ENCODE measurements around the gene AEBP2. TPM values are rescaled to one million over a fixed set of nuclear protein-coding genes. Genes with fewer than 3 reads are reported as not detected.

AEBP2 gene
- total RNA-seq, 4 donors from 2014 or later = 47.7 to 89.5 (median 56.7) TPM

DNA sequence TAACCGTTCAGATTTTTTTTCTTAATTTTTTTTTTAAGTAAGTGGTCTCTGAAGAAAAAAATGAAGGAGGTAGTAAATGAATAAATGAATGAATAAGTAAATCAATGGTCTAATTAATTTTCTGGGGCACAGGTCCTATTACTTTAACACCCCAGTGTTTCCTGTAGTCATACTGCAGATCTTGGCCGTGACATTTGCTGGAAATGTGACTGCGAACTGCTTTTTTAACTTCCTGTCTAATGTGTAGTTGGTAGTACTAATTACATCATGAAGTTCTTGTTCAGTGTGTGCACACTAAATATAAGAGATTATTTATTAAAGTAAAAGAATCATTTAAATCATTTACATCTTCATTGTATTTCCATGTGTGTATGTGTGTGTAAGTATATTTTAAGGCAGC is 45.4 kb downstream of the AEBP2 start:
- TF ChIP-seq EP300 (IDR thresholded peaks at IDR 0.05) = no peak
- TF ChIP-seq, protein P1, sequence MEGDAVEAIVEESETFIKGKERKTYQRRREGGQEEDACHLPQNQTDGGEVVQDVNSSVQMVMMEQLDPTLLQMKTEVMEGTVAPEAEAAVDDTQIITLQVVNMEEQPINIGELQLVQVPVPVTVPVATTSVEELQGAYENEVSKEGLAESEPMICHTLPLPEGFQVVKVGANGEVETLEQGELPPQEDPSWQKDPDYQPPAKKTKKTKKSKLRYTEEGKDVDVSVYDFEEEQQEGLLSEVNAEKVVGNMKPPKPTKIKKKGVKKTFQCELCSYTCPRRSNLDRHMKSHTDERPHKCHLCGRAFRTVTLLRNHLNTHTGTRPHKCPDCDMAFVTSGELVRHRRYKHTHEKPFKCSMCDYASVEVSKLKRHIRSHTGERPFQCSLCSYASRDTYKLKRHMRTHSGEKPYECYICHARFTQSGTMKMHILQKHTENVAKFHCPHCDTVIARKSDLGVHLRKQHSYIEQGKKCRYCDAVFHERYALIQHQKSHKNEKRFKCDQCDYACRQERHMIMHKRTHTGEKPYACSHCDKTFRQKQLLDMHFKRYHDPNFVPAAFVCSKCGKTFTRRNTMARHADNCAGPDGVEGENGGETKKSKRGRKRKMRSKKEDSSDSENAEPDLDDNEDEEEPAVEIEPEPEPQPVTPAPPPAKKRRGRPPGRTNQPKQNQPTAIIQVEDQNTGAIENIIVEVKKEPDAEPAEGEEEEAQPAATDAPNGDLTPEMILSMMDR (IDR thresholded peaks at IDR 0.05) = no peak
- no peak for TF ChIP-seq POLR2AphosphoS5 (IDR thresholded peaks at IDR 0.05)
- no peak for TF ChIP-seq POLR2A (IDR thresholded peaks at IDR 0.05)
- no peaks in the 10 kb centered on the region for H3K27me3 ChIP-seq
- H3K27ac ChIP-seq = no peak overlapping the region
- 87% methylated on average over 3 of the region's 3 CpGs for WGBS
- peaks cover 27% of the 10 kb centered on the region for H3K4me1 ChIP-seq
- peaks cover 6% of the 10 kb centered on the region for H3K36me3 ChIP-seq
- DNase-seq (ENCODE audit: low spot score in 2 of 2) = no peak
- no peaks in the 10 kb centered on the region for H3K9me3 ChIP-seq
- no peak overlapping the region for H3K4me3 ChIP-seq

DNA sequence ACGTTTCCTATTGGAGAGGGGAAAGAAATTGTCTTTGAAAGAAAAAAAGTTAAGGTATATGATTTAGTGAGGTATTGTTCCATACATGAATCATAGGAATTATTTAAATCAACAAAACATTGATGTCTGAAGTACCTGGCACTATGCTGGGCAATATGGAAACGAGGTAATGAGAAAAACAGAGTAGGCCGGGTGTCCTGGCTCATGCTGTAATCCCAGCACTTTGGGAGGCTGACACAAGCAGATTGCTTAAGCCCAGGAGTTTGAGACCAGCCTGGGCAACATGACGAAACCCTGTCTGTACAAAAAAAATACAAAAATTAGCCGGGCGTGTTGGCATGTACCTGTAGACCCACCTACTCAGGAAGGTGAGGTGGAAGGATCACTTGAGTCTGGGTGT is 45.9 kb downstream of the AEBP2 start:
- Histone ChIP-seq H3K27me3 (no peaks in the 10 kb centered on the region), H3K4me1 (peaks cover 27% of the 10 kb centered on the region), H3K36me3 (peaks cover under 1% of the 10 kb centered on the region), H3K27ac (no peak overlapping the region), H3K9me3 (no peaks in the 10 kb centered on the region), H3K4me3 (no peak overlapping the region)
- DNase-seq (ENCODE audit: low spot score in 2 of 2) = no peak
- TF ChIP-seq POLR2AphosphoS5 (IDR thresholded peaks at IDR 0.05) (no peak), POLR2A (IDR thresholded peaks at IDR 0.05) (no peak), EP300 (IDR thresholded peaks at IDR 0.05) (no peak)
- TF ChIP-seq, protein P1 (IDR thresholded peaks at IDR 0.05) = no peak
- WGBS = 74% methylated on average over 6 of the region's 6 CpGs

DNA sequence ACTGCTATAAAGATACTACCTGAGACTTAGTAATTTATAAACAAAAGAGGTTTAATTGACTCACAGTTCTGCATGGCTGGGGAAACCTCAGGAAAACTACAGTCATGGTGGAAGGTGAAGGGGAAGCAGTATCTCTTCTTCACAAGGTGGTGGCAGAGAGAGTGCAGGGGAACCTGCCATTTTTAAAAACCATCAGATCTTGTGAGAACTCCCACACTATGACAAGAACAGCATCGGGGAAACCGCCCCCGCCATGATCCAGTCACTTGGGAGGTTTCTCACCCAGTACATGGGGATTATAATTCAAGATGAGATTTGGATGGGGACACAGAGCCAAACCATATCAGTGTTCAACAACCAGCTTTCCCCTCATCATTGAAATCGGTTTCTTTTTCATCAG is 49.9 kb downstream of the AEBP2 start:
- H3K36me3 ChIP-seq = peaks cover 3% of the 10 kb centered on the region
- H3K4me3 ChIP-seq = no peak overlapping the region
- H3K27me3 ChIP-seq = no peaks in the 10 kb centered on the region
- H3K4me1 ChIP-seq = peaks cover 2% of the 10 kb centered on the region
- H3K9me3 ChIP-seq = no peaks in the 10 kb centered on the region
- TF ChIP-seq POLR2A (IDR thresholded peaks at IDR 0.05) (no peak), EP300 (IDR thresholded peaks at IDR 0.05) (no peak), POLR2AphosphoS5 (IDR thresholded peaks at IDR 0.05) (no peak)
- TF ChIP-seq, protein P1 (IDR thresholded peaks at IDR 0.05) = no peak
- WGBS = 78% methylated on average over 4 of the region's 4 CpGs
- H3K27ac ChIP-seq = no peak overlapping the region
- DNase-seq (ENCODE audit: low spot score in 2 of 2) = no peak

DNA sequence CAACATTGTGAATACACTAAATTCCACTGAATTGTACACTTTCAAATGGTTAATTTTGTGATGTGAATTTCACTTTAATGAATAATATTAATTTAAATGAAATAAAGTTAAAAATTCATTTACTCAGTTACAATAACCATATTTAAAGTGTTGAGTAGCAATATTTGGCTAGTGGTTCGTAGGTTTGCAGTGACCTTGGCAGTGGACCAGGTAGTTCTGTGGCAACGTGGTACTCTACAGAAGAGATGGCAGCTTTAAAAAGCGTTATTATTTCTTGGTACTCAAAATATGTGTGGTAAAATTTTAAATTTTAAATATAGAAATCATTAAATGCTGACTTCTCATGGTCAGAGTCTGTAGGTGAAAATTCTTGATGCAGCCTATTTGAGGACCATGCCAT is 51.6 kb downstream of the AEBP2 start:
- DNase-seq (ENCODE audit: low spot score in 2 of 2) = no peak
- H3K9me3 ChIP-seq = no peaks in the 10 kb centered on the region
- TF ChIP-seq POLR2AphosphoS5 (IDR thresholded peaks at IDR 0.05) (no peak), POLR2A (IDR thresholded peaks at IDR 0.05) (no peak)
- TF ChIP-seq, protein P1 (IDR thresholded peaks at IDR 0.05) = no peak
- H3K4me1 ChIP-seq = no peaks in the 10 kb centered on the region
- peaks cover 19% of the 10 kb centered on the region for H3K36me3 ChIP-seq
- no peak overlapping the region for H3K27ac ChIP-seq
- 86% methylated on average over 3 of the region's 3 CpGs for WGBS
- H3K27me3 ChIP-seq = no peaks in the 10 kb centered on the region
- H3K4me3 ChIP-seq = no peak overlapping the region

DNA sequence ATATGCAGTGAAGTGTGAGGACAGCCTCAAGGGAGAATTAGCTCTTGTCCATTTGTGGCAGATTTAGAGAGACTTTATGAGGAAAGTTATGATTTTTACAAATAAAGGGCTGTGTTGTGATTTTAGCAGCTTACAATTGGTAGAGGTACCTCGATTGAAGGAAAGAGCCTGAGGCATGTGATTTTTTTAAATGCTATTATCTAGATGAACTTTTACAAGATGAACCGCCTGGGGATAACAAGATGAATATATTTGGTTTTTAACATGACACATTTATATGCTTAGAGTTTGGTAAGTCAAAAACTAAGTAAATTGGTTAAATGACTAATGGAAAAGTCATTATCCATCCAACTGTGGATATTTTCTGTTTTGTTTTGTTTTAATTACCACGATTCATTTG is 52.6 kb downstream of the AEBP2 start:
- Histone ChIP-seq H3K36me3 (peaks cover 26% of the 10 kb centered on the region), H3K27me3 (no peaks in the 10 kb centered on the region), H3K4me1 (no peaks in the 10 kb centered on the region), H3K27ac (no peak overlapping the region), H3K4me3 (no peak overlapping the region), H3K9me3 (no peaks in the 10 kb centered on the region)
- no peak for DNase-seq (ENCODE audit: low spot score in 2 of 2)
- TF ChIP-seq POLR2AphosphoS5 (IDR thresholded peaks at IDR 0.05) = no peak
- TF ChIP-seq, protein P1 (IDR thresholded peaks at IDR 0.05) = no peak
- TF ChIP-seq POLR2A (IDR thresholded peaks at IDR 0.05) = no peak
- no peak for TF ChIP-seq EP300 (IDR thresholded peaks at IDR 0.05)
- 40% methylated on average over 3 of the region's 3 CpGs for WGBS

Measured in suprapubic skin (tissue), 4 donors.